ACHN (cell line): ENCODE data around the gene CTNNBL1.
A peak's percentile ranks its signal among the peaks of the same experiment; 100 is the strongest.
"Not testable (repeated sequence)": the region's sequence is repeated elsewhere in the genome, so short reads cannot be mapped to it uniquely, and the experiment has no call there.

Experiments
- DNase-seq: peaks from one replicate; pipeline ENCODE4 v3.0.0-alpha.2; 2015
- in situ Hi-C: cut with HindIII; loops from 2 replicates; pipeline ENCODE4 v1.10.0; 2017; ENCODE audit warnings: low sequenced_read_pairs, low pct_ligation_motif_present, low pct_unique_long_range_greater_than_20kb

The CTNNBL1 gene

DNA sequence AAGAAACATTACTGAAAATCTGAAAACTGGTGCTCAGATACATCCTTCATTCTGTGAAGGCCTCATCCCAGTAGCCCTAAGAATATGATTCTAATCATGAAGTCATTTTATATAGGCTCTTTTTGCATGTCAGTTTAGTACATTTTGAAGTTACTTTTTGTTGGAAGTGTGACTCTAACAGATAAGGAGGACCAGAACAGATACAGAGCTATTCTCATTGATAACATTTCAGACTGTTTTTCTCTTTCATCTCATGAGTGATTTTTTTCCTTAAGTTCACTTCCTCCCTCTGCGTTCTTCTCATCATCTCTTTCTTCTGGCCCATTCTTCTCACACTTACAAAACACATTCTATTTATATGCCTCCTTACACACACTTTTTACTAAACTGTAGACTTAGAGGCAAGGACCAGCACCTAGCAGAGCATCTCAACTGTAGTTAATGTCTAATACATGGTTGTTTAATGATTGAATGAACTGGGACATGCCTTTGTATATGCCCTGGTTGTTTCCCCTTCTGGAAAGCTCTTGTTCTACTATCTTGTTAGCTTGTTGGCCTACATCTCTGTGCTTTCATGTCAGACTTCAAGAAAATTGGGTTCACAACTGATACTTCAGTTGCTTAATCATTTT lies 8.7 kb downstream of the CTNNBL1 start:
- DNase-seq: peak; percentile 14
- in situ Hi-C loops: no loop called here

DNA sequence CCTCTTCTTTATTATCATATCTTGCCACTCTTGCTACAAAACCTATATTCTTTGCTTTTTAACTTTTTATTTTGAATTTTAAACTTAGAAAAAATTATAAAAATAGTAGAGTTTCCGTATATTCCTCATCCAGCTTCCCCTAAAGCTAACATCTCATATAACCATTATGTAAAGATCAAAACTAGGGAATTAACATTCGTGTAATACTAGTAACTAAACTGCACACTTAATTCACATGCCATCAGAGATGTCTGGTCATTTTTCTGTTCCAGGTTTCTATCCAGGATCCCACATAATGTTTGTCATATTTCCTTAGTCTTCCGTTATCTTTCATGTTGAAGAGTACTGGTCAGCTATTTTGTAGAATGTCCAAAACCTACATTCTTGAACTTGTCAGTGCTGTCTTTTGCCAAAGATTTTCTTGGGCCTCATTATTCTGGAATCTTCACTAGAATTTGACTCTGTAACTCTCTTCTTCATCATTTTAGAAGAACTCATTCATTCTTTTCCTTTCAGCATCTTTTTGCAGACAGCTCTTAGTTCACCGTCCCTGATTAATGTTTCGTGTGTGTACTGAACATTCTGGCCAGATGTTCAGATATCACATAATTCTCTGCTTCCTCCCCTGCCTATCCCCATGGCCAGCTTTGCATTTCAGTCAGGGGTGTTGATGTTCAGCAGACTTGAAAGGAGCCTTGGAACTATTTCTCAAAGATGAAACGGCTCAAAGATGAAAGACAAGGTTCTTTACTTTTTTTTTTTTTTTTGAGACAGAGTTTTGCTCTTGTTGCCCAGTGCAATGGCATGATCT lies 9.4 kb downstream of the CTNNBL1 start:
- in situ Hi-C loops: no loop called here
- DNase-seq: no peak

DNA sequence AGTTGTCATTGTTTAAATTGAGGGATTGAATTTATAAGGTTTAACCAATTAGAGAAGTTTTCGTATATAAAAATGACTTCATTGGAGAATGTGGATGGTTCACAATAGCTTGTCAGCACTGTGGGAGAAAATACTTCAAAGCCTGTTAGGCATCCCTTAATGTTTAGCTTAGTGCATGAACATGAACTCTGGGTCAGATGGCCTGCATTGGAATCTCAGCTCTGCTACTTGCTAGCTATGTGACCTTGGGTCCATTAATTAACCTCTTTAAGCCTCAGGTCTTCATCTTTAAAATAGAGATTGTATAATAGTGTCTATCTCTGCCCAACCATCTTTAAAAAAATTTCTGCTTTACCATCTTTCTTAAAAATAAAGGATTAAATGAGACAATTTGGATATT lies 11.1 kb downstream of the CTNNBL1 start:
- in situ Hi-C loops: no loop called here
- DNase-seq: no peak

DNA sequence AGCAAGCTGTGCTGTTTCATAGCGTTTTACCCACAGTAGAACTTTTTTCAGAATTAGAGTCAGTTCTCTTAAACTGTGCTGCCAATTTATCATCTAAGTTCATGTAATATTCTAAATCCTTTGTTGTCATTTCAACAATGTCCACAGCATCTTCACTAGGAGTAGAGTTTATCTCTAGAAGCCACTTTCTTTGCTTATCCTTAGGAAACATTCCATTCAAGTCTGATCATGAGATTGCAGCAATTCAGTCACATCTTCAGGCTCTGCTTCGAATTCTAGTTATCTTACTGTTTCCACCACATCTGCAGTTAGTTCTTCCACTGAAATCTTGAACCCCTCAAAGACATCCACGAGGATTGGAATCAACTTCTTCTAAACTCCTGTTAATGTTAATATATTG lies 12.5 kb downstream of the CTNNBL1 start:
- no peak for DNase-seq
- in situ Hi-C loops: no loop called here

DNA sequence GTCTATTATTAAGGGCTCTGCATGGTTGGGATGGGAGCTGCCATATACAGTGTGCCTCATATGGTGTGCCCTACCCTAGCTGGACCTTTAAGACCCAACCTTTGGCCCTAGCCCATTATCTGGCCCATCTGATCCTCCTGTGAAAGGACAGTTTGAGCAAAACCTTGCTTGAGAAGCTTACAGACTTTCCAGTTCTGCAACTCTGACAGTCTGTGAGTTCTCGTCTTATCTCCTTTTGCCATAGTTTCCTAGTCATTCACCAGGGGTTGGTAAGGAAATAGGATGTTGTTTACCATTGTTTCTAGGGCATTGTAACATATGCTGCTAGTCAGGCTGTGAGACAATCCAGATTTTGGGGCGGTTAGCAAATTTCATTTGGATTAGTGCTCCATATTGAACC lies 17.2 kb downstream of the CTNNBL1 start:
- in situ Hi-C loops: no loop called here

DNA sequence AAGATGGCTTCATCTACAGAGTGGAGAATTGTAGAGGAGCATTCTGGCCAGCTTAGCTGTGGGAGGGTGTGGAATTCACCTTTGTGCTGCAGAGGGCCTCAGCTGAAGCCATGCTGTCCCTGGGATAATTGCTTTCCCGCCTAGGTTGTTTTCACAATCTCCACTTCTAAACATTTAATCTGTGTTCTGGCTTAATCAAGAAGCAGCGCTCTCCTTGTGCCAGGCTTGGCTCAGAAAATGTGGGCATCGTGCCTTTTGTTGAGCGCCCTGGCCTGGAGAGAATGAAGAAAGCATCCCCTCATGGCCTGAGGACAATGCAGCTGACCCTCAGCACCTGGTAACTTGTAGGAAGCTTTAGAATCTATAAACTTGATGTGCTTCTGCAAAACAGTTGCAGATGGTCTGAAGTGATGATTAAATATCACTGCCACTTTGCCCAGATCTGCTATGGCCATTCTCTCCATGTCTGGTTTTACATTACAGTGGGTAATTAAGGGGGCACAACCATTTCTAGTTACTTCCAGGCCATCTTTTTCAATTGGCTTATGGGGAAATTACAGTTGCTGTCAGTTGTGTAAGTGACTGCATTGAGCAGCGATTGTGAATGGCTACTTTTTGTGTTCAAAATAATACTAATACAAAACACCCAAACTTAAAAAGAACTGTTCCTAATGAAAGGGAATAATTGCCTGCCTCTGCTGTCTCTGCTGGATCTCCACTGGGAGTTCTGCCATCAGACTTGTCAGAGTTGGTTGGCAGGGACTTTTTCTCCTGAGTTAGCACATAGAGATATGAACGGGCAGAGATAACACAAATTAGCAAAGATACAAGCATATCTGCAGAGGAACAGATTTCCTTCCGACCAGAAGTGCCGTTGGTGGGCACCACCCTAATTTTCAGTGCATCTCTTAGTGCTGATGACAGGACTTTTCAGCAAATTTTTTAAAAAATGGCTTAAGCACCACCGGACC lies 18.4 kb downstream of the CTNNBL1 start:
- in situ Hi-C loops: no loop called here

More for the DNA sequence above, 17.2 kb downstream of the CTNNBL1 start:
- DNase-seq: no peak

DNA sequence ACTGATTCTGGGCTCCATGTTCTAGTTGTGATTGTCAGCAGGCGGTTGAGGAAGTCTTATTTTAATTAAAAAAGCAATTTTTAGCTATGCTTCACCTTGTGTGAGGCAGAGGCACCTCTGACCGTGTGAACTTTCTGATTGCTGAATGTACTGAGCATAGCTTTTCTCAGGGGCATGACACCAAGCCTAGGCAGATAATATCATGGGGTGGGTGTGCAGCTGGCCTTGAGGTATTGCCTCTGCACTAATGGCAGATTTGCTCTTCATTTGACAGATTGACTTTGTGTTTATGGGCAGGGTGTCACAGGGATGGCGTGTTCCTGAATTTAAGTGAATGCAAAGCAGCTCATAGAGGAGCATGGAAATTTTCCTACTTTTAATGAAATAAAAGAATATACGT lies 19.6 kb downstream of the CTNNBL1 start:
- in situ Hi-C loops: no loop called here
- no peak for DNase-seq

More for the DNA sequence above, 18.4 kb downstream of the CTNNBL1 start:
- DNase-seq: no peak

DNA sequence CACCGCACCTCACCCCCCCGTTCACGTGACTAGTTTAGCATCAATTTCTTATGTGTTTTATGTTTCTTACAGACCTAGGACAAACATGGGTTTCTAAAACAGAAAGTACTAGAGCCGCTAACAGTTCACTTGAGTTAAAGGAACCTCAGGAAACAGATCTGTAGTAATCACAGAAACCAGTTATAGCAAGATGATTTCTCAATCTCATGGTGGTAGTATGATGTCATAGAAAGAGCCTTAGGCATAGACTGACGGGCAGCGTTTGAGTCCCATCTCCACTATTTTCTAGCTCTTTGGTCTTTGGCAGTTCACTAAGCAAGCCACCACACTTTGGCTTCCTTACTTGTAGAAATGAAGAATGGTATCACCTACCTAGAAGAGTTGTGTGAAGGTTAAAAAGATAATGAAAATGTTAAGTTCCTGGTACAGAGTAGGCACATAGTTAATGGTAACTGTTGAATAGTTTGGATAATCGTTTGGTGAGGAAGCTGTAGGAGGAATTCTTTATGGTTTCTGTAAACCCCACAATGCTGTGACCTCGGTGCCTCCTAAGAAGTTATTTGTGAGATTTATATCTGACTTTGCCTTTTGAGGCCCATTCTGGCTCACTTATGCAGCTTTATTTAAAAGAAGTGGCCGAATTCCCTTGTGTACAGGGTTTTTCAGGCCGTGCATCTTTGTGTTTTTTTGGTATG lies 21.3 kb downstream of the CTNNBL1 start:
- in situ Hi-C loops: no loop called here
- no peak for DNase-seq

DNA sequence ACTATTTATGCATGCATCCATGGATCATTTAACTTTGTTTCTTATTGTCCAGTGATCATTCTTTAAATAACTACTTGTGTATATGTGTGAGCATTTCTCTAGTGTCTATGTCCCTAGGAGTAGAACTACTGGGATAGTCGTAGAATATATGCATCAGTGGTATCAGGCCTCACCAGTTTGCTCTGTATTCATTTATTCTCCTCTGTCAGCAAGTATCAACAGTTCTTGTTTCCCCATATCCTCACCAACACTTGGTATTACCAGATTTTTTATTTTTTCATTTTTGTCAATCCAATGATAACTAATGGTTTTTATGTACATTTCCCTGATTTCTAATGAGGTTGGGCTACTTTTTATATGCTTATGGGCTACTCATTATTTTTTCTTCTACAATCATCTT lies 27.9 kb downstream of the CTNNBL1 start:
- in situ Hi-C loops: no loop called here
- no peak for DNase-seq

DNA sequence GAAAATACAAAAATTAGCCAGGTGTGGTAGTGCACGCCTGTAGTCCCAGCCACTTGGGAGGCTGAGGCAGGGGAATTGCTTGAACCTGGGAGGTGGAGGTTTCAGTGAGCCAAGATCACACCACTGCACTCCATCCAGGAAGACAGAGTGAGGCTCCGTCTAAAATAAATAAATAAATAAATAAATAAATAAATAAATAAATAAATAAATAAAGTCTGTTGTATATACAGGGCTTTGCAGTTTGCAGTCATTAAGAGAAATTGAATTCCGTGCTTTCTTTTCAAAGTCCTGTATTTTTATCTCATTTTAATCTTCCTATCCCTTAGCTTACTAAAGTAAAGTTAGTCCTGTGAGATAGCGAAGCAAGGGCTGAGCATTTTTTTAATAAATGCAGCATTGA lies 28.5 kb downstream of the CTNNBL1 start:
- DNase-seq, in situ Hi-C loops: not testable (repeated sequence)

DNA sequence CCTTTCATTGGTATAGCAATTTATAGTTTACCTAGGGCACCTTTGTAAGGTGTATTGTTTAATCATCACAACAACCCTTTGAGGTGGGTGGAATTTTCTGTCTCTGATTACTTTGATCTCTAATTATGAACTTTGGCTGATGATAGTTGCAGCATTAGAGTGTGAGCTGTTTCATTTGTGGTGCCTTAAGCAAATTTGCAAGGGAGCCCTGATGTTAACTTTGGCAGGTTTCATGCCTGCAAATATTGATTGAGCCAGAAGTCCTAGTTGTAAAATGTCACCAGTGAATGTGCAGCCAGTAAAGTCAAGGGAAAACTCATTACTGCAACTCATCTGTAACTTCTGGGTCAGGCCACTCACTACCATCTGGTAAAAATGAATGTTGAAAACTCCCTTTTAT lies 29.8 kb downstream of the CTNNBL1 start:
- in situ Hi-C loops: no loop called here
- DNase-seq: no peak

DNA sequence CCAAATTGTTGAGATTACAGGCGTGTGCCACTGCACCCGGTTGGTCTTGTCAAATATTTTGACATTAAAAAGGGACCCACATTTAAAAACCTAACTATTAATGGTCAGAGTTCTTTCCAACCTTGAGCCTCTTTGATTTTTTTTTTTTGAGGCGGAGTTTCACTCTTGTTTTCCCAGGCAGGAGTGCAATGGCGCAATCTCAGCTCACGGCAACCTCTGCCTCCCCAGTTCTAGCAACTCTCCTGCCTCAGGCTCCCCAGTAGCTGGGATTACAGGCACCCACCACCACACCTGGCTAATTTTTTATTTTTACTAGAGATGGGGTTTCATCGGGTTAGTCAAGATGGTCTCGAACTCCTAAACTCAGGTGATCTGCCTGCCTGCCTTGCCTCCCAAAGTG lies 31.3 kb downstream of the CTNNBL1 start:
- in situ Hi-C loops: no loop called here
- no peak for DNase-seq

DNA sequence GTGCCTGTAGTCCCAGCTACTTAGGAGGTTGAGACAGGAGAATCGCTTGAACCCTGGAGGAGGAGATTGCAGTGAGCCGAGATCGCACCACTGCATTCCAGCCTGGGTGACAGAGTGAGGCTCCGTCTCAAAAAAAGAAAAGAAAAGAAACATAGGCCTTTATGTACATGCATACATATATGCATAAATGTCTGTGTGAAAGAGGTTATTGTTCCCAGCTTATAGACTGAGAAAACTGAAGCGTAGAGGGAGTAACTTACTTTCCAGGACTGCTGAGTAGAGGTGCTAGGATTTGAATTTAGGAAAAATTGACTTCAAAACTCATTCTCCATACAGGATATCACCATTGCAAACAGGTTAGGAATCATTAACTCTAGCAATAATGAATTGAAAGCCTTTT lies 32.0 kb downstream of the CTNNBL1 start:
- no peak for DNase-seq
- in situ Hi-C loops: no loop called here

DNA sequence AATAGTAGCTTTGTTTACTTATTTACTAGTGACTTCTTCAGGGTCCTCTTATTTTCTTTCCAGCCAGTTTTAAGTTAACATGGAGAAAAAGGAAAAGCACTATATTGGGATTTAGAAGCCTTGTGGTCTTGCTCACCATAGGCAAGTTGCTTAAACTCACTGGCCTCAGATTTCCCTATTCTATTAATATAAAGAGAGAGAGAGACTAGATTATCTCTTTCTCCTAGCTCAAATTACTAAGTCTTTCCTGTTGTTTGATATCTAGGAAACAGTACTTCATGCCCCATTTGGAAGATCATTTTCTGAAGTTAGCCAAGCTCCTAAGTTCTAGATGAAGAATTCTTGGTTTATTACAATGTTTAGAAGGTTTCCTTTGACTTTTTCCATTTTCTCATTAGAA lies 32.5 kb downstream of the CTNNBL1 start:
- in situ Hi-C loops: no loop called here
- DNase-seq: no peak

DNA sequence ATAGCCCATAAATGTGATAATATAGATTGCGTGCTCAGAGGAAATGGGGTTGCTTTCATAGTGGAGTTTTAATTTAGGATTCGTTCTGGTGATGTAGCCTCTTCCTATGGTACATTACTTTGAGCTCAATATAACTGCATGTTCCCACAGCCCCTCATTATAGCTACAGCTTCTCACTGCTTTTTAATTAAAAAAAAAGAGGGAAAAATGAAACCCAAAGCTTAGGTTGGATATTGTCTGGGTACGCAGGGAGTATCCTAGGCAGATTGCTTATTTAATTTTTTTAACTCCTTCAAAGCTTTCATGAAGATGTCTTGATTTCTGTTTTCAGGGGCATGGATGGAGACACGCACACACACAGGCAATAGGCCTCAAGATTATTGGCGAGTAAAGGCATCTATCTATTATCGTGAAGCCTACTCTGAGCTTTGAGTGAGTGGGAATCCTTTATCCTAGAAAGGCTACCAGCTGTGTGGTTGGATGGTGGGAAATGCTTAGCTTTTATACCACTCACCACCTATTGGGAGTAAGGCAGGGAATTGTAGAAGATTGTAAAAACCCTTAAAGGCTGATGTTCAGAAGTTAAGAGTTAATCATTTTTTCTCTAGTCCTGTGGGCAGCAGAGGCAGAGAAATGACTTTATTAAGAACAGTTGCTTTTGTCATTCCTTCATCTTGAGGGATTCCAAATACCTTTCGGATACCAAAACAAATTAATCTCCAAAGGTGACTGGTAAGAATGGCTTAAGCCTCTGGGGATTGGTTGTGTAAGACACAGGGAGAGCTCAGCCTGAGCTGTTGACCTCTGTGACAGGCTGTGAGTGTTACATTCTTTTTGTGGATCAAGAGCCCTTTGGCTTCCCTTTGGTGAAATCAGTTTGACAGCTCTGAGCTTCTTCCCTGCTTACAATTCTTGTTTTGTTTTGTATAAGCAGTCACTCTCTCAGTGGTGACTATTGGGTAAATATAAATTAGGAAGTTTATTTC lies 33.4 kb downstream of the CTNNBL1 start:
- in situ Hi-C loops: no loop called here
- no peak for DNase-seq

DNA sequence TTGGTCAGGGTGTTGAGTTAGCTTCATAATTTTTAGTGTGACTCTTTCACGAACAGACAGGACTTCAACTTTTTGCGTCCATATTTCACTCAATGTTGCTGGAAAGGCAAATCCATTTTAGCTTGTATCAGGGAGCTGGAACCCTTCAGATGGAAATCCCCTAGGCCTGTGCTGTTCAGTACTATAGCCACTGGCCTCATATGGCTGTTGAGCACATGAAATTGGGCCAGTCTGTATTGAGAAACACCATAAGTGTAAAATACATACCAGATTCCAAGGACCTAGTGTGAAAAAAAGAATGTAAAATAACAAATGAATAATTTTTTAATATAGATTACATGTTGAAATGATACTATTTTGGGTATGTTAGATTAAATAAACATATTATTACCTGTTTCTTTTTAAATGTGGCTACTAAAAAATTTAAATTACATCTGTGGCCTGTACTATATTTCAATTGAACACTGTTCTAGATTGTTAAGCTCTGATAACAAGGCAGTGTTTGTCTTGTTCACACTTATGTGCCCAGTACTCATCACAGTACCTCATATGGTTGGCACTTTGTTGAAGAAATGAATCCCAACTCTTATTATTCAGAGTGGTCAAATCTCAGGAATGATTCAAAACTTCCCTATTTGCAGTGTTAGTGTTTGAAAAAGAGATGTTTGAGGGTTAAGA lies 34.3 kb downstream of the CTNNBL1 start:
- DNase-seq: no peak
- in situ Hi-C loops: no loop called here

DNA sequence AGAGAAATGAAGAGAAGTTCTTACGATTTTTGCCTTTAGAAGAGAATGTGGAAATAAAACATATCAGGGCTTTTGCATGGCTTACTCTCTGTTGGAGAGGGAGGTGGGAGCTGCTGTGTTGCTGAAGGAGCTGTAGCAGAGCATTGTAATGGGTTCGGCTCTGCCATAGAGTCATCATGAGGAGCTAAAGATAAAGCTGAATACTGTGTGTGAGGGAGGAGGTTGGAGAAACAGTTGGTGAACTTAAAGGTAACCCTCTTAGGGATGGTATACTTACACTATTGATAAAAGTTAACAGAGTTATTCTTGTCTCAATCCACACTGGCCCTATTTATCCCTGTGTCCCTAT lies 34.8 kb downstream of the CTNNBL1 start:
- in situ Hi-C loops: no loop called here
- DNase-seq: no peak
